ENCODE data around the gene WNT2B.

DNA sequence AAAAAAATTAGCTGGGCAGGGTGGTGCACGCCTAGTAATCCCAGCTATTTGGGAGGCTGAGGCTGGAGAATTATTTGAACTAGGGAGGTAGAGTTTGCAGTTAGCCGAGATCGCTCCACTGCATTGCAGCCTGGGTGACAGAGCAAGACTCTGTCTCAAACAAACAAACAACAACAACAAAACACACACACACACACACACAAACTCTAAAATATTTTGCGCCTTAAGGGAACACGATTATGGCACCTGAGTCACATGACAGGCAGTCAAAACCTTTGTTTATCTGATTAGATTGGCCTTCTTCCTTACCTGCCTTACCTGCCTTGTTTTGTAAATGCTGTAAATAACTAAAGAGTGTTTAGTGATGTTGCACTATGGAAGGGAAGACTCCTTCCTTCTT lies 20.6 kb upstream of the WNT2B start:
- no peak for TF ChIP-seq GATA2 (IDR thresholded peaks at IDR 0.05; ENCODE audit: insufficient read depth, insufficient read length, low read depth, low read length)
- no peak for TF ChIP-seq POLR2AphosphoS5 (IDR thresholded peaks at IDR 0.05; ENCODE audit: insufficient read depth, low read depth, low read length)
- TF ChIP-seq, protein P1, sequence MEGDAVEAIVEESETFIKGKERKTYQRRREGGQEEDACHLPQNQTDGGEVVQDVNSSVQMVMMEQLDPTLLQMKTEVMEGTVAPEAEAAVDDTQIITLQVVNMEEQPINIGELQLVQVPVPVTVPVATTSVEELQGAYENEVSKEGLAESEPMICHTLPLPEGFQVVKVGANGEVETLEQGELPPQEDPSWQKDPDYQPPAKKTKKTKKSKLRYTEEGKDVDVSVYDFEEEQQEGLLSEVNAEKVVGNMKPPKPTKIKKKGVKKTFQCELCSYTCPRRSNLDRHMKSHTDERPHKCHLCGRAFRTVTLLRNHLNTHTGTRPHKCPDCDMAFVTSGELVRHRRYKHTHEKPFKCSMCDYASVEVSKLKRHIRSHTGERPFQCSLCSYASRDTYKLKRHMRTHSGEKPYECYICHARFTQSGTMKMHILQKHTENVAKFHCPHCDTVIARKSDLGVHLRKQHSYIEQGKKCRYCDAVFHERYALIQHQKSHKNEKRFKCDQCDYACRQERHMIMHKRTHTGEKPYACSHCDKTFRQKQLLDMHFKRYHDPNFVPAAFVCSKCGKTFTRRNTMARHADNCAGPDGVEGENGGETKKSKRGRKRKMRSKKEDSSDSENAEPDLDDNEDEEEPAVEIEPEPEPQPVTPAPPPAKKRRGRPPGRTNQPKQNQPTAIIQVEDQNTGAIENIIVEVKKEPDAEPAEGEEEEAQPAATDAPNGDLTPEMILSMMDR (IDR thresholded peaks at IDR 0.05; ENCODE audit: extremely low read depth in 1 of 2, insufficient read depth in 1 of 2, low read depth in 1 of 2, low read length in 2 of 2), result no peak
- TF ChIP-seq MYC (IDR thresholded peaks at IDR 0.05; ENCODE audit: low read depth, low read length), result no peak
- no peak for TF ChIP-seq EZH2 (IDR thresholded peaks at IDR 0.05; ENCODE audit: borderline replicate concordance, low read depth, low read length, severe bottlenecking)
